Liver (tissue), 9 donors: ENCODE data around the gene ACP6. TPM values are rescaled to one million over a fixed set of nuclear protein-coding genes. Genes with fewer than 3 reads are reported as not detected.
A peak's percentile ranks its signal among the peaks of the same experiment; 100 is the strongest.

Source experiments
- DNase-seq: peaks from one replicate; pipeline ENCODE4 v3.0.0-alpha.2; 2017; ENCODE audit warnings: low spot score
- H3K27ac ChIP-seq, 2 donors: one replicate each; pipeline ENCODE4 v1.7.0; 2013; ENCODE audit warnings: inconsistent platforms in 2 of 2, low read length in 2 of 2, control low read depth in 1 of 2, low read depth in 1 of 2, mild to moderate bottlenecking in 1 of 2
- H3K27me3 ChIP-seq, 4 donors: one replicate each; pipeline versions ENCODE4 v1.6.1 to v1.7.0; 2013; ENCODE audit warnings: low read length in 3 of 4, inconsistent platforms in 1 of 4, mild to moderate bottlenecking in 1 of 4, moderate library complexity in 1 of 4; ENCODE audit not compliant: control insufficient read depth in 4 of 4, insufficient read depth in 4 of 4
- H3K36me3 ChIP-seq, 4 donors: one replicate each; pipeline versions ENCODE4 v1.6.1 to v1.7.0; 2013; ENCODE audit warnings: low read length in 3 of 4, mild to moderate bottlenecking in 3 of 4, low read depth in 1 of 4, moderate library complexity in 1 of 4; ENCODE audit not compliant: control insufficient read depth in 4 of 4, insufficient read depth in 3 of 4
- H3K4me1 ChIP-seq, 4 donors: one replicate each; pipeline versions ENCODE4 v1.6.1 to v1.7.0; 2013; ENCODE audit warnings: low read length in 3 of 4, mild to moderate bottlenecking in 3 of 4, moderate library complexity in 1 of 4; ENCODE audit not compliant: control insufficient read depth in 4 of 4, insufficient read depth in 4 of 4
- H3K4me3 ChIP-seq, 3 donors: one replicate each; pipeline versions ENCODE4 v1.6.1 to v1.7.0; 2013; ENCODE audit warnings: low read length in 3 of 3, control low read depth in 1 of 3, low read depth in 1 of 3, mild to moderate bottlenecking in 1 of 3
- H3K9ac ChIP-seq, 2 donors: one replicate each; pipeline ENCODE4 v1.7.0; 2013; ENCODE audit warnings: low read length in 2 of 2, mild to moderate bottlenecking in 2 of 2, moderate library complexity in 2 of 2, control low read depth in 1 of 2, low read depth in 1 of 2
- H3K9me3 ChIP-seq, 4 donors: one replicate each; pipeline versions ENCODE4 v1.6.1 to v1.7.0; 2013; ENCODE audit warnings: low read length in 3 of 4; ENCODE audit not compliant: control insufficient read depth in 4 of 4
- CTCF ChIP-seq: fragments of 150-350 bp; IDR thresholded peaks from 2 replicates; pipeline ENCODE4 v1.5.1; 2017; ENCODE audit warnings: improper control_type of control experiment, low read depth, low read length; ENCODE audit not compliant: missing input control
- EGR1 ChIP-seq, 2 donors: IDR thresholded peaks; 2 replicates each; pipeline ENCODE4 v1.6.1; 2016 to 2018; ENCODE audit warnings: antibody characterized with exemption in 2 of 2, low read depth in 2 of 2
- FOXA1 ChIP-seq: IDR thresholded peaks from 2 replicates; pipeline ENCODE4 v1.6.1; 2016; ENCODE audit warnings: antibody characterized with exemption
- FOXA2 ChIP-seq: IDR thresholded peaks from 2 replicates; pipeline ENCODE4 v1.6.1; 2016; ENCODE audit warnings: antibody characterized with exemption
- GABPA ChIP-seq, 2 donors: IDR thresholded peaks in 1 of 2; conservative IDR thresholded peaks in 1 of 2; 2 replicates each; pipeline ENCODE4 v1.6.1; 2016; ENCODE audit warnings: antibody characterized with exemption in 2 of 2, mild to moderate bottlenecking in 1 of 2, moderate library complexity in 1 of 2
- HNF4A ChIP-seq, 2 donors: conservative IDR thresholded peaks; 2 replicates each; pipeline ENCODE4 v1.6.1; 2016; ENCODE audit warnings: antibody characterized with exemption in 2 of 2, mild to moderate bottlenecking in 2 of 2
- HNF4G ChIP-seq: IDR thresholded peaks from 2 replicates; pipeline ENCODE4 v1.6.1; 2016; ENCODE audit warnings: antibody characterized with exemption
- JUND ChIP-seq, 2 donors: IDR thresholded peaks; 2 replicates each; pipeline ENCODE4 v1.6.1; 2016; ENCODE audit warnings: antibody characterized with exemption in 2 of 2
- NR2F2 ChIP-seq: IDR thresholded peaks from 2 replicates; pipeline ENCODE4 v1.6.1; 2016; ENCODE audit warnings: antibody characterized with exemption
- RAD21 ChIP-seq, 2 donors: IDR thresholded peaks; 2 replicates each; pipeline ENCODE4 v1.6.1; 2016; ENCODE audit warnings: antibody characterized with exemption in 2 of 2, mild to moderate bottlenecking in 2 of 2
- RXRA ChIP-seq, 2 donors: IDR thresholded peaks; 2 replicates each; pipeline ENCODE4 v1.6.1; 2017 to 2018; ENCODE audit warnings: antibody characterized with exemption in 2 of 2, mild to moderate bottlenecking in 1 of 2
- SP1 ChIP-seq: IDR thresholded peaks from 2 replicates; pipeline ENCODE4 v1.6.1; 2018; ENCODE audit warnings: antibody characterized with exemption, mild to moderate bottlenecking
- TAF1 ChIP-seq: conservative IDR thresholded peaks from 2 replicates; pipeline ENCODE4 v1.6.1; 2016; ENCODE audit warnings: antibody characterized with exemption, mild to moderate bottlenecking
- YY1 ChIP-seq: IDR thresholded peaks from 2 replicates; pipeline ENCODE4 v1.6.1; 2016; ENCODE audit warnings: antibody characterized with exemption, mild to moderate bottlenecking
- ZBTB33 ChIP-seq: IDR thresholded peaks from 2 replicates; pipeline ENCODE4 v1.6.1; 2016; ENCODE audit warnings: antibody characterized with exemption
- WGBS: extraction: QIAGEN DNeasy Blood & Tissue Kit; methylation state at CpG from one replicate; pipeline ENCODE4 v1.1.7; 2013; 5-methylcytosine and 5-hydroxymethylcytosine counted together
- polyA plus RNA-seq, 2 donors: library from polyadenylated mRNA; stranded (reverse) in 1 of 2; unstranded in 1 of 2; fragments of 200-250 nt in 1 of 2; fragments of >200 nt in 1 of 2; fragmentation: Nextera tagmentation in 1 of 2; extraction: Ambion mirVana in 1 of 2; gene quantifications; one replicate each; pipeline versions ENCODE4 v1.2.1 to v1.2.3, GENCODE V29; 2013 to 2015
- total RNA-seq, 2 donors: library from RNA; depleted of rRNA; stranded (reverse); fragments of >200 nt; gene quantifications; one replicate each; pipeline ENCODE4 v1.2.3, GENCODE V29; 2014
- TF ChIP-seq, protein P1 (sequence below): IDR thresholded peaks from 2 replicates; pipeline ENCODE4 v1.6.1; 2016; ENCODE audit warnings: antibody characterized with exemption
- TF ChIP-seq, protein P2 (sequence below): IDR thresholded peaks from 2 replicates; pipeline ENCODE4 v1.6.1; 2016; ENCODE audit warnings: antibody characterized with exemption, mild to moderate bottlenecking
- donor health status: healthy.
- donor health status: healthy.
- donor health status: healthy.
- donor health status: healthy.
- donor health status: healthy.

Gene ACP6
- total and polyA plus RNA-seq, 4 donors = 4.7 to 18.1 (median 7.9) TPM

DNA sequence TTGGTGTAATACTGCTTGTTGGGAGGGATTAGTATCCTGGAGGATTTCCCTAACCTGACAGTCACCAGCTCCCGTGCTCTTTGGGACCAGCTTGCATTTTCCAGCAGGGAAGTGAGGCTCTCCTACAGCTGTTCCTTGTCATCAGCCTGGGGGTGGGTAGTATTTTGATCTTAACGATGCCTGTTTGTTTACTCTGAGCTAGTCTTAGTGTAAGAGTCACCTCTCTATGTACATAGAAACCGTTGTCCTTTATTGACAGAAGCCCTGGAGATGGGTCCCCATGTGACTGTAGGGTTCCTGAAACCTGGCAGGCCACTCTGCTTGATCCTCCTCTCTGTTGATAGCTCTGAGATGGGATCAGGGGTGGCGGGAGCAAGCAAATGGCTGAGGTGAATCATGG lies 58.0 kb downstream of the ACP6 start:
- TF ChIP-seq HNF4A (conservative IDR thresholded peaks at IDR 0.05) (peak; percentile 33 to 35), CTCF (no peak), TAF1 (no peak), NR2F2 (no peak), HNF4G (no peak), FOXA1 (peak; percentile 94), RXRA (IDR thresholded peaks at IDR 0.05) (peak; percentile 8 to 11), ZBTB33 (no peak), RAD21 (IDR thresholded peaks at IDR 0.05) (peak in 1 of 2 donors; percentile 7), GABPA (IDR thresholded peaks at IDR 0.05 in 1 of 2, conservative IDR thresholded peaks at IDR 0.05 in 1 of 2) (no peak), JUND (IDR thresholded peaks at IDR 0.05) (peak; percentile 13 to 37), EGR1 (IDR thresholded peaks at IDR 0.05; ENCODE audit: low read depth in 2 of 2) (no peak), FOXA2 (peak; percentile 94), SP1 (peak; percentile 30)
- TF ChIP-seq, protein P1, sequence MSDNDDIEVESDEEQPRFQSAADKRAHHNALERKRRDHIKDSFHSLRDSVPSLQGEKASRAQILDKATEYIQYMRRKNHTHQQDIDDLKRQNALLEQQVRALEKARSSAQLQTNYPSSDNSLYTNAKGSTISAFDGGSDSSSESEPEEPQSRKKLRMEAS = no peak
- no peak overlapping the region for H3K9ac ChIP-seq
- DNase-seq = no peak
- H3K36me3 ChIP-seq = peaks cover 7 to 24% (median 23%) of the 10 kb centered on the region in 4 donors
- H3K27me3 ChIP-seq = no peaks in the 10 kb centered on the region
- 42% methylated on average over 4 of the region's 4 CpGs for WGBS
- peaks cover 1 to 4% (median 3%) of the 10 kb centered on the region in 4 donors for H3K4me1 ChIP-seq
- H3K27ac ChIP-seq = no peak overlapping the region
- H3K4me3 ChIP-seq = no peak overlapping the region
- no peaks in the 10 kb centered on the region for H3K9me3 ChIP-seq

- Histone ChIP-seq H3K9me3 (no peaks in the 10 kb centered on the region), H3K4me3 (no peak overlapping the region), H3K27me3 (no peaks in the 10 kb centered on the region), H3K9ac (no peak overlapping the region), H3K27ac (no peak overlapping the region), H3K4me1 (peaks cover 1 to 4% (median 3%) of the 10 kb centered on the region in 4 donors), H3K36me3 (peaks cover 7 to 28% (median 20%) of the 10 kb centered on the region in 4 donors)
- no peak for DNase-seq
- 88% methylated on average over 8 of the region's 8 CpGs for WGBS
- TF ChIP-seq JUND (IDR thresholded peaks at IDR 0.05) (no peak), YY1 (no peak), HNF4A (conservative IDR thresholded peaks at IDR 0.05) (no peak)
- TF ChIP-seq, protein P1 = no peak
- TF ChIP-seq, protein P2, sequence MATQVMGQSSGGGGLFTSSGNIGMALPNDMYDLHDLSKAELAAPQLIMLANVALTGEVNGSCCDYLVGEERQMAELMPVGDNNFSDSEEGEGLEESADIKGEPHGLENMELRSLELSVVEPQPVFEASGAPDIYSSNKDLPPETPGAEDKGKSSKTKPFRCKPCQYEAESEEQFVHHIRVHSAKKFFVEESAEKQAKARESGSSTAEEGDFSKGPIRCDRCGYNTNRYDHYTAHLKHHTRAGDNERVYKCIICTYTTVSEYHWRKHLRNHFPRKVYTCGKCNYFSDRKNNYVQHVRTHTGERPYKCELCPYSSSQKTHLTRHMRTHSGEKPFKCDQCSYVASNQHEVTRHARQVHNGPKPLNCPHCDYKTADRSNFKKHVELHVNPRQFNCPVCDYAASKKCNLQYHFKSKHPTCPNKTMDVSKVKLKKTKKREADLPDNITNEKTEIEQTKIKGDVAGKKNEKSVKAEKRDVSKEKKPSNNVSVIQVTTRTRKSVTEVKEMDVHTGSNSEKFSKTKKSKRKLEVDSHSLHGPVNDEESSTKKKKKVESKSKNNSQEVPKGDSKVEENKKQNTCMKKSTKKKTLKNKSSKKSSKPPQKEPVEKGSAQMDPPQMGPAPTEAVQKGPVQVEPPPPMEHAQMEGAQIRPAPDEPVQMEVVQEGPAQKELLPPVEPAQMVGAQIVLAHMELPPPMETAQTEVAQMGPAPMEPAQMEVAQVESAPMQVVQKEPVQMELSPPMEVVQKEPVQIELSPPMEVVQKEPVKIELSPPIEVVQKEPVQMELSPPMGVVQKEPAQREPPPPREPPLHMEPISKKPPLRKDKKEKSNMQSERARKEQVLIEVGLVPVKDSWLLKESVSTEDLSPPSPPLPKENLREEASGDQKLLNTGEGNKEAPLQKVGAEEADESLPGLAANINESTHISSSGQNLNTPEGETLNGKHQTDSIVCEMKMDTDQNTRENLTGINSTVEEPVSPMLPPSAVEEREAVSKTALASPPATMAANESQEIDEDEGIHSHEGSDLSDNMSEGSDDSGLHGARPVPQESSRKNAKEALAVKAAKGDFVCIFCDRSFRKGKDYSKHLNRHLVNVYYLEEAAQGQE = no peak
These were observed 58.7 kb downstream of the ACP6 start for GRCh38 chr1:147611586-147611985.
